HUES48 (cell line): Measurements from ENCODE around the gene KIF26A.
"Not testable (repeated sequence)": the region's sequence is repeated elsewhere in the genome, so short reads cannot be mapped to it uniquely, and the experiment has no call there.

Experiments
- H3K27ac ChIP-seq: one replicate; pipeline ENCODE4 v1.7.0; 2013; ENCODE audit warnings: low read depth, low read length, inconsistent platforms
- H3K27me3 ChIP-seq: 2 replicates; pipeline ENCODE4 v1.6.1; 2013; ENCODE audit warnings: mild to moderate bottlenecking, low read length; ENCODE audit not compliant: control insufficient read depth, insufficient read depth
- H3K36me3 ChIP-seq: 2 replicates; pipeline ENCODE4 v1.6.1; 2013; ENCODE audit warnings: low read length; ENCODE audit not compliant: control insufficient read depth, insufficient read depth
- H3K4me1 ChIP-seq: 2 replicates; pipeline ENCODE4 v1.6.1; 2013; ENCODE audit warnings: mild to moderate bottlenecking, low read length; ENCODE audit not compliant: control insufficient read depth, insufficient read depth
- H3K4me3 ChIP-seq: 2 replicates; pipeline ENCODE4 v1.5.1; 2013; ENCODE audit warnings: mild to moderate bottlenecking, low read depth, low read length
- H3K9ac ChIP-seq: 2 replicates; pipeline ENCODE4 v1.6.1; 2013; ENCODE audit warnings: mild to moderate bottlenecking, low read depth, low read length, moderate library complexity
- H3K9me3 ChIP-seq: 2 replicates; pipeline ENCODE4 v1.6.1; 2013; ENCODE audit warnings: low read length; ENCODE audit not compliant: control insufficient read depth, insufficient read depth

Gene KIF26A

DNA sequence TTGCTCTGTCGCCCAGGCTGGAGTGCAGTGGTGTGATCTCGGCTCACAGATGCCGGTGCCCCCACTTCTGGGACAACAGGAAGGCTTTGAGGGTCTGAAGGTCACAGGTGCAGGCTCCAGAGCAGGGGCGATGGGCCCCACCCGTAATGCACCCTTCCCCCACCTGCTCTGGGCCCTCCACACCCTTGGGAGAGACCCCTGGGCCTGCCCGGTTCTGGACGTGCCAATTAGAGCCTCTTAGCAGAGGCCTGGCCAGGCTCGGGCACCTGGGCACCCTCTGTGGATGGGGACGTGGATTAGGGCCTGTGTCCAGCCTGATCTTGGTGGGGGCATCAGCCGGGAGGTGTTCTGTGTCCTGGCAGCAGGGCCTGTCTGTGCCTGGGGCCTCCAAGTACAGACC is 62.2 kb downstream of the KIF26A start:
- Histone ChIP-seq H3K27me3 (no peaks in the 10 kb centered on the region), H3K4me1 (no peaks in the 10 kb centered on the region), H3K36me3 (no peaks in the 10 kb centered on the region), H3K9ac (no peak overlapping the region), H3K4me3 (no peak overlapping the region), H3K27ac (no peak overlapping the region), H3K9me3 (no peaks in the 10 kb centered on the region)

- Histone ChIP-seq H3K9ac (no peak overlapping the region), H3K36me3 (no peaks in the 10 kb centered on the region), H3K4me3 (no peak overlapping the region), H3K27ac (no peak overlapping the region), H3K27me3 (no peaks in the 10 kb centered on the region), H3K9me3 (no peaks in the 10 kb centered on the region), H3K4me1 (no peaks in the 10 kb centered on the region)
Measured at GRCh38 chr14:104201063-104201462, 62.7 kb downstream of the KIF26A start.

- Histone ChIP-seq H3K27ac (no peak overlapping the region), H3K27me3 (no peaks in the 10 kb centered on the region), H3K9me3 (no peaks in the 10 kb centered on the region), H3K36me3 (no peaks in the 10 kb centered on the region), H3K4me1 (no peaks in the 10 kb centered on the region), H3K4me3 (no peak overlapping the region), H3K9ac (no peak overlapping the region)
Measured at GRCh38 chr14:104201496-104201895, 63.1 kb downstream of the KIF26A start.

- Histone ChIP-seq H3K9ac (no peak overlapping the region), H3K4me3 (no peak overlapping the region), H3K36me3 (no peaks in the 10 kb centered on the region), H3K27me3 (no peaks in the 10 kb centered on the region), H3K9me3 (no peaks in the 10 kb centered on the region), H3K27ac (no peak overlapping the region), H3K4me1 (no peaks in the 10 kb centered on the region)
Measured at GRCh38 chr14:104202259-104203070, 64.1 kb downstream of the KIF26A start.

DNA sequence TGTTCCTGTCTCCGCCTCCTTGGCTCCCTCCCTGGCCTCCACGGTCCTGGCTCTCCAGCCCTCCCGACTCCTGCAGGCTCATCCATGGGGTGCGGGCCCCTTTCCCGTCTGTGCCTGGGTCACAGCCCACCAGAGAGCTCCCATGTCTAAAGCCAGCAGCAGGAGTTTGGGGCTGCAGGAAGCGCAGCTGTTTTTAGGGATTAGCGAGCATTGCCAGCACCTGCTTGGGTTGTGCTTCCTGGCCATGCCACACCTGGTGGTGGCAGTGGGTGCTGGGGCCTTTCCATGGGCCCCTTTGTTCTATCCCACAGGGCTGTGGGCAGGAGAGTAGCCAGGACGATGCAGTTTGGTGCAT is 64.7 kb downstream of the KIF26A start:
- no peak overlapping the region for H3K27ac ChIP-seq
- no peak overlapping the region for H3K4me3 ChIP-seq
- H3K4me1 ChIP-seq: no peaks in the 10 kb centered on the region
- H3K9ac ChIP-seq: no peak overlapping the region
- no peaks in the 10 kb centered on the region for H3K9me3 ChIP-seq
- H3K36me3 ChIP-seq: no peaks in the 10 kb centered on the region
- no peaks in the 10 kb centered on the region for H3K27me3 ChIP-seq

DNA sequence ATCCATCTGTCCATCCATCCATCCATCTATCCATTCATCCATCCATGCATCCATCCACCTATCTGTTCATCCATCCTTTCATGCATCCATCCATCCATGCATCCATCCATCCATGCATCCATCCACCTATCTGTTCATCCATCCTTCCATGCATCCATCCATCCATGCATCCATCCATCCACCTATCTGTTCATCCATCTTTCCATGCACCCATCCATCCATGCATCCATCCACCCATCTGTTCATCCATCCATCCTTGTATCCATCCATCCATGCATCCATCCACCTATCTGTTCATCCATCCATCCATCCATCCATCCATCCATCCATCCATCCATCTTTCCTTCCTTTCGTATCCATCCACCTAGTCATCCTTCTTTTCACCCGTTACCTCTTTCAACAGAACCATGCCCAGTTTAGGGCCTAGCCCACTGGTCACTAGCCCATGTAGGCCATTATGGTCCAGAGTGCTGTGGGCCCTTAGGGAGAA is 66.3 kb downstream of the KIF26A start:
- Histone ChIP-seq H3K4me3 (no peak overlapping the region), H3K9me3 (no peaks in the 10 kb centered on the region), H3K36me3 (no peaks in the 10 kb centered on the region), H3K27ac (no peak overlapping the region), H3K9ac (no peak overlapping the region), H3K4me1 (no peaks in the 10 kb centered on the region), H3K27me3 (no peaks in the 10 kb centered on the region)

DNA sequence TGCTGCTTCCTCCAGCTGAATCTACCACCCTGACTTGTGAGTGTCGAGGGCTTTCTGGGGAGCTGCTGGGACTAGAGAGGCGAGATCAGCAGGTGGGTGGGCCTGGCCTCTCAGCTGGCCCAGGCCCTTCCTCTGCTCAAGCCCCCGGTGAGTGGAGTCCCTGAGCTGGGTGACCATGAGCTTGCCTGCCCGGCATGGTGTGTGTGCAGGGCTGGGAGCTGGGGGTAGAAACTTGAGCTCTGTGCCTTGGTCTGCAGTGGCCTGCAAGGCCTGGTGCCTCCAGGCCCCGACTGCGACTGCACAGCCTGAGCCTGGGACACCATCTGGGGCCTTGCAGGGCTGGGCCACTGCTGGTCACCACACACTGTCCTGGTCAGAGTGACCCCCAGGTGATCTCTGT is 67.4 kb downstream of the KIF26A start:
- H3K27ac ChIP-seq: no peak overlapping the region
- H3K9me3 ChIP-seq: no peaks in the 10 kb centered on the region

DNA sequence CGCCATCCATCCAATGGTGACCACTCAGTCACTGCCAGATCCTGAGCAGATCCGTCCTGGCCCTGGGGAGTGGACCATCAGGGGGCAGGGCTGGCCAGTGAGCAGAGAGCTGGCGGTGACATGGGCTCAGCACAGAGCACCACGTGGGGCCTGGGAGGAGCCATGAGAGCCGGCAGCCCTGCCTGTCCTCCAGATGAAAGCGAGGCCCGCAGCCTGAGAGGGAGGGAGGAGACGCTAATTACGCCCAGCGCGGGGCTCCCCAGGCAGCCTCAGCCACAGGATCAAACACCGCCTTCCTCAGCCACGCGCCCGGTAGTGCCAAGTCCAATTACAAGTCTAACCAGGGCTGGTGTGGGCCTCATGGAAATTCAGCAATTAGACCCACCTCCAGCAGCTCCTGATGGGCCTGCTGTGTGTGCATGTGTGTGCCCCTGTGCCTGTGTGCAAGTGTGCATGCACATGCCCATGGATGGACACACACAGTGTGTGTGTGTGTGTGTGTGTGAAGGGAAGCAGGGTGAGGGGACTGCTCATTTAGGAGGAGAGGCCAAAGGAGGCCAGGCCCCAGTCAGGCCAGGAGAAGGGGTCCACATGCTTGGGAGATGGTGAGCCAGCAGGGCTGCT is 68.0 kb downstream of the KIF26A start:
- H3K4me1 ChIP-seq: no peaks in the 10 kb centered on the region
- H3K27ac ChIP-seq: no peak overlapping the region
- no peaks in the 10 kb centered on the region for H3K36me3 ChIP-seq
- H3K9ac ChIP-seq: no peak overlapping the region
- no peaks in the 10 kb centered on the region for H3K27me3 ChIP-seq
- H3K9me3 ChIP-seq: no peaks in the 10 kb centered on the region
- no peak overlapping the region for H3K4me3 ChIP-seq

More for the DNA sequence above, 67.4 kb downstream of the KIF26A start:
- H3K9ac ChIP-seq: no peak overlapping the region
- no peaks in the 10 kb centered on the region for H3K36me3 ChIP-seq
- no peak overlapping the region for H3K4me3 ChIP-seq
- no peaks in the 10 kb centered on the region for H3K27me3 ChIP-seq
- H3K4me1 ChIP-seq: no peaks in the 10 kb centered on the region

GRCh38 chr14:104207142-104208014 is 69.0 kb downstream of the KIF26A start:
- Histone ChIP-seq H3K4me1 (no peaks in the 10 kb centered on the region), H3K9ac (no peak overlapping the region), H3K27me3 (no peaks in the 10 kb centered on the region), H3K36me3 (no peaks in the 10 kb centered on the region), H3K9me3 (no peaks in the 10 kb centered on the region), H3K27ac (no peak overlapping the region), H3K4me3 (no peak overlapping the region)

DNA sequence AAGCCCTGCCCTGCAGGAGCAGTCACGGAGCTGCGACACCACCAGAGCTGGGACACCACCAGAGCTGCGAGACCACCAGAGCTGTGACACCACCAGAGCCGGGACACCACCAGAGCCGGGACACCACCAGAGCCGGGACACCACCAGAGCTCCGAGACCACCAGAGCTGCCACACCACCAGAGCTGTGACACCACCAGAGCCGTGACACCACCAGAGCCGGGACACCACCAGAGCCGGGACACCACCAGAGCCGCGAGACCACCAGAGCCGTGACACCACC is 69.6 kb downstream of the KIF26A start:
- not testable (repeated sequence) for H3K27me3 ChIP-seq, H3K9ac ChIP-seq, H3K27ac ChIP-seq, H3K9me3 ChIP-seq, H3K4me1 ChIP-seq, H3K36me3 ChIP-seq, H3K4me3 ChIP-seq

GRCh38 chr14:104208331-104208730 is 69.9 kb downstream of the KIF26A start:
- not testable (repeated sequence) for H3K27ac ChIP-seq, H3K27me3 ChIP-seq, H3K4me3 ChIP-seq, H3K9ac ChIP-seq, H3K4me1 ChIP-seq, H3K36me3 ChIP-seq, H3K9me3 ChIP-seq
